ENCODE results near the gene APOA4. TPM values are rescaled to one million over a fixed set of nuclear protein-coding genes. Genes with fewer than 3 reads are reported as not detected.
A peak's percentile ranks its signal among the peaks of the same experiment; 100 is the strongest.

The APOA4 gene
- total RNA-seq, 1 donor from 2014 or later, result 0.56 TPM

DNA sequence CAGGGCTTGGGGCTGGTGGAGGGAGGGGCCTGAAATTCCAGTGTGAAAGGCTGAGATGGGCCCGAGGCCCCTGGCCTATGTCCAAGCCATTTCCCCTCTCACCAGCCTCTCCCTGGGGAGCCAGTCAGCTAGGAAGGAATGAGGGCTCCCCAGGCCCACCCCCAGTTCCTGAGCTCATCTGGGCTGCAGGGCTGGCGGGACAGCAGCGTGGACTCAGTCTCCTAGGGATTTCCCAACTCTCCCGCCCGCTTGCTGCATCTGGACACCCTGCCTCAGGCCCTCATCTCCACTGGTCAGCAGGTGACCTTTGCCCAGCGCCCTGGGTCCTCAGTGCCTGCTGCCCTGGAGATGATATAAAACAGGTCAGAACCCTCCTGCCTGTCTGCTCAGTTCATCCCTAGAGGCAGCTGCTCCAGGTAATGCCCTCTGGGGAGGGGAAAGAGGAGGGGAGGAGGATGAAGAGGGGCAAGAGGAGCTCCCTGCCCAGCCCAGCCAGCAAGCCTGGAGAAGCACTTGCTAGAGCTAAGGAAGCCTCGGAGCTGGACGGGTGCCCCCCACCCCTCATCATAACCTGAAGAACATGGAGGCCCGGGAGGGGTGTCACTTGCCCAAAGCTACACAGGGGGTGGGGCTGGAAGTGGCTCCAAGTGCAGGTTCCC, 6.5 kb upstream of the APOA4 start, which contains the start of gene APOC3:
APOC3 (plus strand) TSS at position 383 of the 659 bp plus-strand sequence. CDS start 676 bp downstream, outside the sequence.
- Histone ChIP-seq H3K4me1 (peaks cover 10% of the 10 kb centered on the region), H3K27me3 (peaks cover 6% of the 10 kb centered on the region), H2AFZ (replicated peaks) (peak within 1 kb of the TSS; percentile 57), H3K4me3 (no peak within 1 kb of the TSS), H3K36me3 (no peaks in the 10 kb centered on the region), H3K4me2 (no peak within 1 kb of the TSS), H3K9ac (no peak within 1 kb of the TSS), H4K20me1 (ENCODE audit: low read depth) (no peaks in the 10 kb centered on the region), H3K79me2 (ENCODE audit: low read depth) (no peaks in the 10 kb centered on the region), H3F3A (ENCODE audit: low read depth) (no peaks in the 10 kb centered on the region), H3K27ac (no peak within 1 kb of the TSS), H3K9me3 (ENCODE audit: low read depth) (no peaks in the 10 kb centered on the region)
- TF ChIP-seq, protein P1, sequence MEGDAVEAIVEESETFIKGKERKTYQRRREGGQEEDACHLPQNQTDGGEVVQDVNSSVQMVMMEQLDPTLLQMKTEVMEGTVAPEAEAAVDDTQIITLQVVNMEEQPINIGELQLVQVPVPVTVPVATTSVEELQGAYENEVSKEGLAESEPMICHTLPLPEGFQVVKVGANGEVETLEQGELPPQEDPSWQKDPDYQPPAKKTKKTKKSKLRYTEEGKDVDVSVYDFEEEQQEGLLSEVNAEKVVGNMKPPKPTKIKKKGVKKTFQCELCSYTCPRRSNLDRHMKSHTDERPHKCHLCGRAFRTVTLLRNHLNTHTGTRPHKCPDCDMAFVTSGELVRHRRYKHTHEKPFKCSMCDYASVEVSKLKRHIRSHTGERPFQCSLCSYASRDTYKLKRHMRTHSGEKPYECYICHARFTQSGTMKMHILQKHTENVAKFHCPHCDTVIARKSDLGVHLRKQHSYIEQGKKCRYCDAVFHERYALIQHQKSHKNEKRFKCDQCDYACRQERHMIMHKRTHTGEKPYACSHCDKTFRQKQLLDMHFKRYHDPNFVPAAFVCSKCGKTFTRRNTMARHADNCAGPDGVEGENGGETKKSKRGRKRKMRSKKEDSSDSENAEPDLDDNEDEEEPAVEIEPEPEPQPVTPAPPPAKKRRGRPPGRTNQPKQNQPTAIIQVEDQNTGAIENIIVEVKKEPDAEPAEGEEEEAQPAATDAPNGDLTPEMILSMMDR (IDR thresholded peaks at IDR 0.05), result no peak
- TF ChIP-seq EZH2phosphoT487 (IDR thresholded peaks at IDR 0.05), result no peak
- no peak for TF ChIP-seq EZH2 (IDR thresholded peaks at IDR 0.05)
- Mint-ChIP-seq H3K27ac (no peak within 1 kb of the TSS), H3K4me3 (no peak within 1 kb of the TSS), H3K9me3 (peaks cover 5% of the 10 kb centered on the region), H3K36me3 (no peaks in the 10 kb centered on the region), H3K27me3 (ENCODE audit: insufficient read depth, low read depth) (no peaks in the 10 kb centered on the region), H3K4me1 (peaks cover 10% of the 10 kb centered on the region)
- DNase-seq (ENCODE audit: low spot score), result no peak

DNA sequence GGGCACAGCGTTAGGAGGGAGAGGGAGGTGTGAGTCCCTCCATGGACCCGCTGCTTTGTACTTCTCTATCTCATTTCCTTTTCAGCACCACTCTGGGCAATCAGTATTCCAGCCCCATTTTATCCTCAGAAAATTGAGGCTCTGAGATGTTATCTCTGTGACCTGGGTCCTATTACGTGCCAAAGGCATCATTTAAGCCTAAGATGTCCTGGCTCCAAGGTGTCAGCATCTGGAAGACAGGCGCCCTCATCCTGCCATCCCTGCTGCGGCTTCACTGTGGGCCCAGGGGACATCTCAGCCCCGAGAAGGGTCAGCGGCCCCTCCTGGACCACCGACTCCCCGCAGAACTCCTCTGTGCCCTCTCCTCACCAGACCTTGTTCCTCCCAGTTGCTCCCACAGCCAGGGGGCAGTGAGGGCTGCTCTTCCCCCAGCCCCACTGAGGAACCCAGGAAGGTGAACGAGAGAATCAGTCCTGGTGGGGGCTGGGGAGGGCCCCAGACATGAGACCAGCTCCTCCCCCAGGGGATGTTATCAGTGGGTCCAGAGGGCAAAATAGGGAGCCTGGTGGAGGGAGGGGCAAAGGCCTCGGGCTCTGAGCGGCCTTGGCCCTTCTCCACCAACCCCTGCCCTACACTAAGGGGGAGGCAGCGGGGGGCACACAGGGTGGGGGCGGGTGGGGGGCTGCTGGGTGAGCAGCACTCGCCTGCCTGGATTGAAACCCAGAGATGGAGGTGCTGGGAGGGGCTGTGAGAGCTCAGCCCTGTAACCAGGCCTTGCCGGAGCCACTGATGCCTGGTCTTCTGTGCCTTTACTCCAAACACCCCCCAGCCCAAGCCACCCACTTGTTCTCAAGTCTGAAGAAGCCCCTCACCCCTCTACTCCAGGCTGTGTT, 5.8 kb upstream of the APOA4 start:
- no peak overlapping the region for H3K4me3 Mint-ChIP-seq
- peaks cover 9% of the 10 kb centered on the region for H3K4me1 Mint-ChIP-seq
- Histone ChIP-seq H3K9me3 (ENCODE audit: low read depth) (no peaks in the 10 kb centered on the region), H4K20me1 (ENCODE audit: low read depth) (no peaks in the 10 kb centered on the region), H3K27me3 (peaks cover 2% of the 10 kb centered on the region), H3K4me3 (no peak overlapping the region), H3K36me3 (no peaks in the 10 kb centered on the region), H3F3A (ENCODE audit: low read depth) (no peaks in the 10 kb centered on the region), H3K4me1 (peaks cover 12% of the 10 kb centered on the region), H2AFZ (replicated peaks) (peak overlapping the region; percentile 57), H3K9ac (no peak overlapping the region), H3K4me2 (no peak overlapping the region), H3K27ac (no peak overlapping the region), H3K79me2 (ENCODE audit: low read depth) (no peaks in the 10 kb centered on the region)
- no peak for DNase-seq (ENCODE audit: low spot score)
- H3K27ac Mint-ChIP-seq, result no peak overlapping the region
- TF ChIP-seq EZH2 (IDR thresholded peaks at IDR 0.05) (no peak), EZH2phosphoT487 (IDR thresholded peaks at IDR 0.05) (no peak)
- TF ChIP-seq, protein P1 (IDR thresholded peaks at IDR 0.05), result no peak
- H3K36me3 Mint-ChIP-seq, result no peaks in the 10 kb centered on the region
- H3K9me3 Mint-ChIP-seq, result peaks cover 5% of the 10 kb centered on the region
- H3K27me3 Mint-ChIP-seq (ENCODE audit: insufficient read depth, low read depth), result no peaks in the 10 kb centered on the region

- no peak overlapping the region for H3K9ac ChIP-seq
- H3K4me2 ChIP-seq, result no peak overlapping the region
- DNase-seq (ENCODE audit: low spot score), result no peak
- no peaks in the 10 kb centered on the region for H3F3A ChIP-seq (ENCODE audit: low read depth)
- TF ChIP-seq EZH2 (IDR thresholded peaks at IDR 0.05) (no peak), EZH2phosphoT487 (IDR thresholded peaks at IDR 0.05) (no peak)
- TF ChIP-seq, protein P1 (IDR thresholded peaks at IDR 0.05), result no peak
- no peak overlapping the region for H2AFZ ChIP-seq (replicated peaks)
- no peak overlapping the region for H3K4me3 Mint-ChIP-seq
- no peaks in the 10 kb centered on the region for H4K20me1 ChIP-seq (ENCODE audit: low read depth)
- H3K36me3 Mint-ChIP-seq, result no peaks in the 10 kb centered on the region
- no peaks in the 10 kb centered on the region for H3K9me3 ChIP-seq (ENCODE audit: low read depth)
- H3K4me1 ChIP-seq, result peaks cover 15% of the 10 kb centered on the region
- no peak overlapping the region for H3K27ac Mint-ChIP-seq
- no peak overlapping the region for H3K4me3 ChIP-seq
- no peaks in the 10 kb centered on the region for H3K36me3 ChIP-seq
- H3K4me1 Mint-ChIP-seq, result peaks cover 10% of the 10 kb centered on the region
- H3K27me3 ChIP-seq, result no peaks in the 10 kb centered on the region
- H3K27ac ChIP-seq, result no peak overlapping the region
- no peaks in the 10 kb centered on the region for H3K79me2 ChIP-seq (ENCODE audit: low read depth)
- H3K27me3 Mint-ChIP-seq (ENCODE audit: insufficient read depth, low read depth), result no peaks in the 10 kb centered on the region
- H3K9me3 Mint-ChIP-seq, result peaks cover 5% of the 10 kb centered on the region
Observed at GRCh38 chr11:116827461-116827860, 4.4 kb upstream of the APOA4 start.
